SU-DHL-6 (cell line): ENCODE data around the gene NFE2.

Experiments
- CTCF ChIP-seq: fragments of 200-600 bp; sonication (generic); IDR thresholded peaks from one replicate; pipeline ENCODE4 v1.5.1; 2017; ENCODE audit warnings: antibody characterized with exemption, mild to moderate bottlenecking, low read length, moderate library complexity; ENCODE audit not compliant: insufficient read depth, poor library complexity, severe bottlenecking
- EZH2phosphoT487 ChIP-seq: fragments of 200-600 bp; sonication (generic), shearing (Covaris generic); conservative IDR thresholded peaks from 2 replicates; pipeline ENCODE4 v1.6.1; 2018; ENCODE audit warnings: mild to moderate bottlenecking, antibody characterized with exemption, low read length, moderate library complexity, mixed read lengths

- TF ChIP-seq CTCF (no peak), EZH2phosphoT487 (no peak)
Observed at GRCh38 chr12:54340846-54341245, 40.0 kb upstream of the NFE2 start.
